ENCODE results near the gene ASPHD1.

ASPHD1 gene

DNA sequence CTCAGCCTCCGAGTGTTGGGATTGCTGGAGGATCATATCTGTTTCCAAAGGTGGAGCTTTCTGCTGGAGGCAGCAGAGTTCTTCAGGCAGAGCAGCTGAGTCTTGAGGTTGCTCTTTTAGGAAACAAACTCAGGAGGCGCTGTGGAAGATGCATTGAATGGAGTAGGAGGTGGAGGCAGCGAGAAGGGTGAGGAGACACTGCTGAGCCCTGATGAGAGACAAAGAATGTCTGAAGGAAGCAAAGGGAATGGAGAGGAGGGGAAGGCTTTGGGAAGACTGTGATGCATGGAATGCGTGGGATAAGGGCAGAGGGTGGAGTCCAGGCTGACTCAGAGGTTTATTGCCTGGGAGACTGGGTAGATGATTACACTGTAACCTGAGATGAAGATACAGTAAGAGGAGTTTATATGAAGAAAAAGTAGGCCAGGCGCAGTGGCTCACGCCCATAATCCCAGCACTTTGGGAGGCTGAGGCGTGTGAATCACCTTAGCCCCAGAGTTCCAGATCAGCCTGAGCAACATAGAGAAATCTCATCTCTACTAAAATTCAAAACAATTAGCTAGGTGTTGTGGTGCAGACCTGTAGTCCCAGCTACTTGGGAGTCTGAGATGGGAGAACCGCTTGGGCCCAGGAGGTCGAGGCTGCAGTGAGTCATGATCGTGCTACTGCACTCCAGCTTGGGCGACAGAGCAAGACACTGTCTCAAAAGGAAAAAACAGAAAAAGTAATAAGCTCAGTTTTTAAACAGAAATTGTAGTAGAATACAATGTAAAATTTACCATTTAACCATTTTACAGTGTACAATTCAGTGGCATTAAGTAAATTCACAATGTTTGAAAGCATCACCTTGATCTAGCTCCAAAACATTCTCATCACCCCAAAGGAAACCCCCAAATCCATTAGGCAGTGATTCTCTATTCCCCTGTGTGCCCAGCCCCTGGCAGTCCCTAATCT, 43.8 kb downstream of the ASPHD1 start:
- no peak for DNase-seq (ENCODE audit: low read depth)

DNA sequence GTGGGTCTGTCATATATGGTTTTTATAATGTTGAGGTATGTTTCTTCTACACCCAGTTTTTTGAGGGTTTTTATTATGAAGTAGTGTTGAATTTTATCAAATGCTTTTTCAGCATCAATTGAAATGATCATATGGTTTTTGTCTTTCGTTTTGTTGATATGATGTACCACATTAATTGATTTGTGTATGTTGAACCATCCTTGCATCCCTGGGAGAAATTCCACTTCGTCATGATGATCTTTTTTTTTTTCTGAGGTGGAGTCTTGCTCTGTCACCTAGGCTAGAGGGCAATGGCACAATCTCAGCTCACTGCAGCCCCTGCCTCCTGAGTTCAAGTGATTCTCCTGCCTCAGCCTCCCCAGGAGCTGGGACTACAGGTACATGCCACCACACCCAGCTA, 47.6 kb downstream of the ASPHD1 start:
- DNase-seq (ENCODE audit: low read depth): no peak

DNA sequence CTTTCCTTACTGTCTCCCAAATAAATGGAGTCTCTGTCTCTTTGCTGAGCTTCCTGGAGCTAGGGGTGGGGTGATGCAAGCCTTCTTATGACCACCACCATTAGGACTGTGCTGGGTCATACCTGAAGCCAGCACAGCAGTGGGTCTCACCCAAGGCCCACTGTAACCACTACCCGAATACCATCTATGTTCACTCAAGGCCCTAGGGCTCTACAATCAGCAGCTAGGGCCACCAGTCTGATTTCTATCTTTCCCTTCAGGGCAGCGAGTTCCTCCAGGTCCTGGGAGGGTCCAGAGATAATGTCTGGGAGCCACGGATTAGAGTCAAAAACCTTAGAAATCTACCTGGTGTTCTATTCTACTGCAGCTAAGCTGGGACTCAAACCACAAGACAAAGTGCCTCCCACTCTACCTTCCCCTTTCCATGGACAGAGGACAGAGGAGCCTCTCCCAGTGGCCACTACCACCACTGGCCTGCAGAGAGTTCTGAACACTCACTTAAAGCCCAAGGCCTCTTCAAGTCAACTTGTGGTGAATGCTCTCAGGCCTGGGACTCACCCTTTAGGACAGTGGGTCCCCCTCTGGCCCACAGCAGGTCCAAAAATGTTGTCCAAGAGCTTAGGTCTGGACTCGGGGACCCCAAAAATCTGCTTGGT, 50.6 kb downstream of the ASPHD1 start:
- no peak for DNase-seq (ENCODE audit: low read depth)

DNA sequence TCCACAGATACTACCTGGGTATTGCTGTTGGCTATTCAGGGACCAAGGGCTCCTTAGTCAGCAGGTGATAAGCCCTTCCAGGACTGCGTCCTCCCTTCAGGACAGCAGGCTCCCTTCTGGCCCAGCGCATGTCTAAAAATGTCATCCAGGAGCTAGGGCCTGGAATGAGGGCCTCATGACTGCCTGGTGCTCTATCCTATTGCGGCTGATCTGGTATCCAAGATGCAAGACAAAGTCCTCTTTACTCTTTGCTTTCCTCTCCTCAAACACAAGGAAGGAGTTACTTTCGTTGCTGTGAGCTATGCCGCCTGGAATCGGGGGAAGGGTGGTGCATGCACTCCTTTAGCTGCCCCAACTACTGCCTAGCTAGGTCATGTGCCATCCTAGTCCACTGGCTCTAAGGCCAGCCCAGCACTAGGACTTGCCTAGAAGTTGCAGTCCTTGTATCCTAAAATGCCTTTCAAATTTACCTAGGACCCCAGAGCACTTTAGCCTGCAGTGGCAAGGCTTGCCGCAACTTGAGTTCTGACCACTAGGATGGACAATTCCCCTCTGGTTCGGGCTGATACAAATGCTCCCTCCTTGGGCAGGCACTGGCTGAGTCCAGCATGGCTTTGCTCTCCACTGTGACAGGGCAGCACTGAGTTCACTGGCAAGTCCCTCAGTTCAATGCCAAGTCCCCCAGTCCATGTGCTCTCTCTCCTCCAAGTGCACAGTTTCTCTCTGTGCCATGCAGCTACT, 51.5 kb downstream of the ASPHD1 start:
- DNase-seq (ENCODE audit: low read depth): no peak
